ENCODE measurements around the gene MAPK6.
"Not testable (repeated sequence)": the region's sequence is repeated elsewhere in the genome, so short reads cannot be mapped to it uniquely, and the experiment has no call there.

The MAPK6 gene

DNA sequence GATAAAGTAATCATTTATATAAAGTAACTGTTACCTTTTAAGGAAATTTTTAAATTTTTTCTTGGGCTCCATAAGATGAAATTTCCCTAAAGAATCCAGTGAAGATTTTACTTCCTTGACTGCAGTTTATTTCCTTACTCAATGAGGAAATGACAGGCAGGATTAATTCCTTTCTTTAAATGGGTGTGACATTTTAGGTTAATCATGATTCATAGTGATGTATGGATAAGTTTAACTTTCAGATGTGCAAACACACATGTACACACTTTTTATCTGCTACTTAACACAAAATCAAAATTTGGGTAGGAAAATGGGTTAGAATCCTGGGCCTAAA lies 36.3 kb upstream of the MAPK6 start:
- TF ChIP-seq POLR2AphosphoS5 (IDR thresholded peaks at IDR 0.05; ENCODE audit: low read depth, low read length) (no peak), SPI1 (IDR thresholded peaks at IDR 0.05; ENCODE audit: low read depth, low read length) (no peak), POLR2A (IDR thresholded peaks at IDR 0.05; ENCODE audit: low read depth, low read length) (no peak), POU2F2 (IDR thresholded peaks at IDR 0.05; ENCODE audit: low read depth, low read length) (no peak), TAF1 (IDR thresholded peaks at IDR 0.05; ENCODE audit: low read depth, low read length) (no peak), PAX5 (IDR thresholded peaks at IDR 0.05; ENCODE audit: insufficient read depth, low read length, severe bottlenecking) (no peak)
- DNase-seq (ENCODE audit: insufficient read length, low spot score) = no peak
- no peak for FAIRE-seq

GRCh38 chr15:51991141-51991540 lies 27.9 kb upstream of the MAPK6 start:
- FAIRE-seq (no peak), DNase-seq (ENCODE audit: insufficient read length, low spot score) (no peak)
- TF ChIP-seq POLR2A (IDR thresholded peaks at IDR 0.05; ENCODE audit: low read depth, low read length) (no peak), POU2F2 (IDR thresholded peaks at IDR 0.05; ENCODE audit: low read depth, low read length) (no peak), SPI1 (IDR thresholded peaks at IDR 0.05; ENCODE audit: low read depth, low read length) (no peak), POLR2AphosphoS5 (IDR thresholded peaks at IDR 0.05; ENCODE audit: low read depth, low read length) (no peak), PAX5 (IDR thresholded peaks at IDR 0.05; ENCODE audit: insufficient read depth, low read length, severe bottlenecking) (no peak), TAF1 (IDR thresholded peaks at IDR 0.05; ENCODE audit: low read depth, low read length) (no peak)

DNA sequence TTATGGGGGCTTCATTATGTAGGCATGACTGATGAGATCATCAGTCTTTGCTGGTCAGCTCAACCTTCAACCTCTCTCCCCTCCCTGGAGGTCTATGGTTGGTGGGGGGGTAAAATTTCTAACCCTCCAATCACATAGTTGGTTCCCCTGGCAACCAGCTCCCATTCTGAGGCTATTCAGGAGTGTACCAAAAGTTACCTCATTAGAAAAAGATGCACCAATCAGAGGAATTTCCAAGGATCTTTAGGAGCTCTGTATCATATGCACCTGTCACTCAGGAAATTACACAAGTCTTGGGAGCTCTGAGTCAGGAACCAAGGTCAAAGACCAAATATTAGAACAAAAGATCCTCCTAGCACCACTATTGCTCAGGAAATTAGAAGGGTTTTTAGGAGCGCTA lies 26.1 kb upstream of the MAPK6 start:
- TF ChIP-seq POU2F2 (IDR thresholded peaks at IDR 0.05; ENCODE audit: low read depth, low read length) = no peak

DNA sequence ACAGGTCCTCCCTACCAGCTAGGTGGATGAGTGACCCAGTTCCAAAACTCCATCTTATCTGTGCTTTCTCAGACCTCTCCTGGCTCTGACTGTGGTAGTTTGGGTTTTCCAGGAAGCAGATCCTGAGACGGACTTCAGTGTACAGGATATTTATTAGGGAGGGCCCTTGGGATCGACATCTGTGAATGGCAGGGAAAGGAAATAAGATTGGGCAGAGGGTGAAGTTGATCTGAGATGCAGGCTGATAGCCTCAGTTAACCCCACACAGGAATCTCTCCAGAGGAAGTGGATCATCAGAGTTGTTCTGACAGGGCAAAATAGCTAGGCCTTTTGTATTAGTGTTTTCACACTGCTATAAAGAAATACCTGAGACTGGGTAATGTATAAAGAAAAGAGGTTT lies 16.7 kb upstream of the MAPK6 start:
- TF ChIP-seq SPI1 (IDR thresholded peaks at IDR 0.05; ENCODE audit: low read depth, low read length) (no peak), TAF1 (IDR thresholded peaks at IDR 0.05; ENCODE audit: low read depth, low read length) (no peak), POU2F2 (IDR thresholded peaks at IDR 0.05; ENCODE audit: low read depth, low read length) (no peak)
- DNase-seq (ENCODE audit: insufficient read length, low spot score) (no peak), FAIRE-seq (no peak)

More for the DNA sequence above, 26.1 kb upstream of the MAPK6 start:
- FAIRE-seq (no peak), DNase-seq (ENCODE audit: insufficient read length, low spot score) (no peak)

GRCh38 chr15:52003089-52003488 lies 15.9 kb upstream of the MAPK6 start:
- FAIRE-seq; DNase-seq (ENCODE audit: insufficient read length, low spot score): not testable (repeated sequence)

DNA sequence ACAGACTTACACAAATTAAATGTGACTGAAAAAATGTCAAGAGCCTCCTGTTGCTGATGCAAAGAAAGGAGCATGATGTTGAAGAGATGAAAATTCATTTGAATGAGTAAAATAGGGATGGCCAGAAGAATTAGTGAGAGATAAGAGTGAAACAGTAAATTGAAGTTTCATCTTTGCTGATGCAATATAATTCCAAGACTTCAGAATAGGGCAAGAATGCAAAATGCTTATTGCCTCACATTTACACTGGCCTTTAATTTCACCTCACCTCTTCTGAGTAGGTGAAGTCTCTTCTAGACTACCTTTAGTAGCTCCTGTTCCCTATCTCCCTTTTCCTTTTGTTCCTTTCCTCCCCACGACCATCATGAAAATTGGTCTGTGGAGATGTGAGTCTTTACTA lies 15.3 kb upstream of the MAPK6 start:
- FAIRE-seq (no peak), DNase-seq (ENCODE audit: insufficient read length, low spot score) (no peak)

GRCh38 chr15:52004806-52005205 lies 14.2 kb upstream of the MAPK6 start:
- TF ChIP-seq POU2F2 (IDR thresholded peaks at IDR 0.05; ENCODE audit: low read depth, low read length) = no peak
- no peak for TF ChIP-seq POLR2AphosphoS5 (IDR thresholded peaks at IDR 0.05; ENCODE audit: low read depth, low read length)
- TF ChIP-seq SPI1 (IDR thresholded peaks at IDR 0.05; ENCODE audit: low read depth, low read length) = no peak
- no peak for TF ChIP-seq PAX5 (IDR thresholded peaks at IDR 0.05; ENCODE audit: insufficient read depth, low read length, severe bottlenecking)
- no peak for TF ChIP-seq POLR2A (IDR thresholded peaks at IDR 0.05; ENCODE audit: low read depth, low read length)
- TF ChIP-seq TAF1 (IDR thresholded peaks at IDR 0.05; ENCODE audit: low read depth, low read length) = no peak
- DNase-seq (ENCODE audit: insufficient read length, low spot score) (no peak), FAIRE-seq (no peak)

More for the DNA sequence above, 15.3 kb upstream of the MAPK6 start:
- TF ChIP-seq TAF1 (IDR thresholded peaks at IDR 0.05; ENCODE audit: low read depth, low read length) = no peak
- TF ChIP-seq POLR2A (IDR thresholded peaks at IDR 0.05; ENCODE audit: low read depth, low read length) = no peak
- no peak for TF ChIP-seq SPI1 (IDR thresholded peaks at IDR 0.05; ENCODE audit: low read depth, low read length)
- TF ChIP-seq POLR2AphosphoS5 (IDR thresholded peaks at IDR 0.05; ENCODE audit: low read depth, low read length) = no peak
- TF ChIP-seq POU2F2 (IDR thresholded peaks at IDR 0.05; ENCODE audit: low read depth, low read length) = no peak
- no peak for TF ChIP-seq PAX5 (IDR thresholded peaks at IDR 0.05; ENCODE audit: insufficient read depth, low read length, severe bottlenecking)

- DNase-seq (ENCODE audit: insufficient read length, low spot score) (no peak), FAIRE-seq (peak; percentile 84)
- TF ChIP-seq PAX5 (IDR thresholded peaks at IDR 0.05; ENCODE audit: insufficient read depth, low read length, severe bottlenecking) = no peak
- peak; percentile 25; the same call in 1 of the 2 replicates for TF ChIP-seq POLR2AphosphoS5 (IDR thresholded peaks at IDR 0.05; ENCODE audit: low read depth, low read length)
- TF ChIP-seq POU2F2 (IDR thresholded peaks at IDR 0.05; ENCODE audit: low read depth, low read length) = no peak
- TF ChIP-seq SPI1 (IDR thresholded peaks at IDR 0.05; ENCODE audit: low read depth, low read length) = peak; percentile 57; the same call in 1 of the 2 replicates
- 0 out of 2 replicates have a peak, but pooled peaks have one; percentile 10 for TF ChIP-seq POLR2A (IDR thresholded peaks at IDR 0.05; ENCODE audit: low read depth, low read length)
- TF ChIP-seq TAF1 (IDR thresholded peaks at IDR 0.05; ENCODE audit: low read depth, low read length) = no peak
Observed at GRCh38 chr15:52005748-52006701, 13.0 kb upstream of the MAPK6 start.

DNA sequence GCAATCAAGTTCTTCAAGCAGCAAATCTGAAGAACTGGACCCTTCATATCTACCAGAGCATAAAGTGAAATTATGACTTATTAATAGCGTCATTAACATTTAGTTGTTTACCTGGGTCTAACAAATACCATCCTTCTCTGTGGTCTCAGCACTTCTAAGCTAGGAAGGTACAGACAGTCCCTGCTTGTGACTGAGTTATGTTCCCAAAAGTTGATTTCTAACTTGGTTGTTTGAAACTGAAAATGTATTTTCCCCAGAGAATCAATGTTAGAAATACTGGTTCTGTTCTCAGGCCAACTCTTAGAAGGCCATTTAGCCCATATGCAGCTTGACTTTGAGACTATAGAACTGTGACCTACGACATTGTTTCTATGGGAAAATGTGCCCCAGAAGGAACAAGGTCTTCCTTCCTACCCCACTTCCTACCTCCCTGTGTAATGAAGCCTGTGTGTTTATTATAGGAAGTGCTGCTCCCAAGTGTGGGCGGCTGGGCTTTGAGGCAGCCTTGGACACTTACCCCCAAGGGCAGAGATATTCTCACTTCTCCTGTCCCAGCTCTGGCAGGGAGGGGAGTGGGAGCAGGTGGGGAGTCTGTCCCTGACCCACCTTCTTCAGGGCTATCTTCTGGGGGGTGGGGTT lies 12.2 kb upstream of the MAPK6 start:
- TF ChIP-seq POLR2AphosphoS5 (IDR thresholded peaks at IDR 0.05; ENCODE audit: low read depth, low read length) (0 out of 2 replicates have a peak, but pooled peaks have one; percentile 15), POLR2A (IDR thresholded peaks at IDR 0.05; ENCODE audit: low read depth, low read length) (no peak), TAF1 (IDR thresholded peaks at IDR 0.05; ENCODE audit: low read depth, low read length) (no peak), SPI1 (IDR thresholded peaks at IDR 0.05; ENCODE audit: low read depth, low read length) (peak; percentile 63), PAX5 (IDR thresholded peaks at IDR 0.05; ENCODE audit: insufficient read depth, low read length, severe bottlenecking) (no peak)
- DNase-seq (ENCODE audit: insufficient read length, low spot score) = no peak
- no peak for FAIRE-seq

DNA sequence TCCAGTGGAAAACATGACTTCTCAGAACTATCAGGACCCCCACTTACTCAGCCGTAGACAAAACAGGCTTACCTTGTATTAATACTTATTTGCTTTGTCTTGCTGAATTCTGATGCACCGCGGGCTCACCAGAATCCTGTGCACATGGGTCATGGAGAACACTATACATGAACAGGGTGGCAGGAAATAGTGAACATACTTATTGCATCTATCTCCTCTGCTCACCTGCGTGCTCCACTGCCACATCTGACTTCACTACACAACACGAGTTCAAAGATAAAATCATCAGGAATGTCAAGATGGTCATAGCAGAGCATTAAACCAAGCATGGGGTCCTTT lies 10.7 kb upstream of the MAPK6 start:
- FAIRE-seq = peak; percentile 50
- TF ChIP-seq POLR2AphosphoS5 (IDR thresholded peaks at IDR 0.05; ENCODE audit: low read depth, low read length) = no peak
- no peak for TF ChIP-seq POU2F2 (IDR thresholded peaks at IDR 0.05; ENCODE audit: low read depth, low read length)
- no peak for TF ChIP-seq SPI1 (IDR thresholded peaks at IDR 0.05; ENCODE audit: low read depth, low read length)
- no peak for TF ChIP-seq POLR2A (IDR thresholded peaks at IDR 0.05; ENCODE audit: low read depth, low read length)
- TF ChIP-seq TAF1 (IDR thresholded peaks at IDR 0.05; ENCODE audit: low read depth, low read length) = no peak

More for the DNA sequence above, 10.7 kb upstream of the MAPK6 start:
- DNase-seq (ENCODE audit: insufficient read length, low spot score) = no peak
